ENCODE measurements around the gene XAGE1A. TPM values are rescaled to one million over a fixed set of nuclear protein-coding genes. Genes with fewer than 3 reads are reported as not detected.
"Not testable (repeated sequence)": the region's sequence is repeated elsewhere in the genome, so short reads cannot be mapped to it uniquely, and the experiment has no call there.

The XAGE1A gene
- total and polyA plus RNA-seq, 7 donors, result not detected

GRCh38 chrX:52544147-52544840 is 48.7 kb downstream of the XAGE1A start:
- H3K4me1 ChIP-seq, result no peaks in the 10 kb centered on the region
- no peak for DNase-seq
- no peaks in the 10 kb centered on the region for H3K27me3 ChIP-seq
- intact Hi-C loops (cut with DNase I), result no loop called here
- 94 to 95% methylated on average over 21 of the region's 21 CpGs for WGBS, 2 donors
- no peaks in the 10 kb centered on the region for H3K9me3 ChIP-seq
- H3K36me3 ChIP-seq, result no peaks in the 10 kb centered on the region
- H3K4me3 ChIP-seq, result no peak overlapping the region
- no peak for TF ChIP-seq POLR2A (IDR thresholded peaks at IDR 0.05)
- no peak for TF ChIP-seq POLR2AphosphoS5 (IDR thresholded peaks at IDR 0.05)
- H3K27ac ChIP-seq, result no peak overlapping the region

DNA sequence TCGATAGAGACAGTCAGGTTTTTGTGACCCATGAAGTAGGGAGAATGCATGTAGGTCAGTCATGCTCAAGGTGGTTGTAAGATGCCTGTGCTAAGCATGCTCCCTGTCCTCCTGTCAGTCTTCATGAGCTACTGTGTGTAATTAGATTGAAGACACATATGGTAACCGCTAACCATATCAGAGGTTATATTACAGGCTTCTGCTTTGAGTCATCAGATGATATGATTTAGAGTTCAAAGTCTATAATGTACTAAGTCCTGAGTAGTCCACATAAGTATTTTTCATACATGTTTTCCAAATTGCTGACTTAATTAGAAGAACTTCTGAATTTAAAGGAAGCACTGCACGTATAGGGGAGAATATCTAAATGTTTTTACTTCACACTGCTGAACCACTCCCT is 53.2 kb downstream of the XAGE1A start:
- H3K9me3 ChIP-seq; H3K27ac ChIP-seq; H3K4me1 ChIP-seq; H3K36me3 ChIP-seq; H3K27me3 ChIP-seq; H3K4me3 ChIP-seq; DNase-seq; intact Hi-C loops (cut with DNase I): not testable (repeated sequence)
- WGBS, 2 donors, result 36 to 74% methylated on average over 3 of the region's 3 CpGs

Small RNAs within 50 kb of the gene (small RNA-seq; reads per million reads assigned to genes)
- gene BX510359.8, result 0 reads per million in 3 donors
- gene RBM22P7, result 0 reads per million in 3 donors

Other genes starting within 250 kb of the XAGE1A start
- gene XAGE2, start 126.8 kb upstream of the XAGE1A start, total RNA-seq, result not detected
- not detected for gene XAGE2, start 126.8 kb upstream of the XAGE1A start, polyA plus RNA-seq
- not detected for gene XAGE1B, start 21.3 kb downstream of the XAGE1A start, total RNA-seq
- not detected for gene XAGE1B, start 21.3 kb downstream of the XAGE1A start, polyA plus RNA-seq
- gene SSX7, start 159.1 kb downstream of the XAGE1A start, total RNA-seq, result not detected
- gene SSX7, start 159.1 kb downstream of the XAGE1A start, polyA plus RNA-seq, result not detected
- not detected for gene SSX2, start 211.4 kb downstream of the XAGE1A start, total RNA-seq
- gene SSX2, start 211.4 kb downstream of the XAGE1A start, polyA plus RNA-seq, result not detected